NCI-H526 (cell line): ENCODE measurements around the gene HHATL.

Experiments
- DNase-seq, 2 experiments: peaks; one replicate each; lab custom pipeline; 2025; lab: John Stamatoyannopoulos, UW

HHATL gene

GRCh38 chr3:42698216-42698910 is 4.2 kb downstream of the HHATL start:
- no peak for DNase-seq

GRCh38 chr3:42697289-42698051 is 5.1 kb downstream of the HHATL start:
- no peak for DNase-seq

- no peak for DNase-seq
Observed at GRCh38 chr3:42696356-42697288, 6.0 kb downstream of the HHATL start.

- no peak for DNase-seq
Observed at GRCh38 chr3:42694366-42694765, 8.2 kb downstream of the HHATL start.

GRCh38 chr3:42693530-42693930 is 9.1 kb downstream of the HHATL start:
- no peak for DNase-seq

- no peak for DNase-seq
Observed at GRCh38 chr3:42692667-42693529, 9.7 kb downstream of the HHATL start.

- no peak for DNase-seq
Observed at GRCh38 chr3:42691816-42692666, 10.6 kb downstream of the HHATL start.

GRCh38 chr3:42690766-42691680 is 11.6 kb downstream of the HHATL start:
- DNase-seq = no peak

- no peak for DNase-seq
Observed at GRCh38 chr3:42690191-42690590, 12.4 kb downstream of the HHATL start.

GRCh38 chr3:42689421-42690014 is 13.1 kb downstream of the HHATL start:
- DNase-seq = no peak

GRCh38 chr3:42688487-42689420 is 13.8 kb downstream of the HHATL start:
- DNase-seq = no peak

- DNase-seq = no peak
Observed at GRCh38 chr3:42688016-42688415, 14.6 kb downstream of the HHATL start.

GRCh38 chr3:42686832-42687650 is 15.6 kb downstream of the HHATL start:
- no peak for DNase-seq

GRCh38 chr3:42685891-42686820 is 16.4 kb downstream of the HHATL start:
- DNase-seq = peak in 1 of 2 experiments; percentile 20

- DNase-seq = peak in 1 of 2 experiments; percentile 20
Observed at GRCh38 chr3:42685363-42685881, 17.2 kb downstream of the HHATL start, which contains the start of gene KLHL40. KLHL40 (plus strand) TSS chr3:42685537; CDS start chr3:42685619, 82 bp downstream.
